ENCODE measurements around the gene GLYATL2.

Gene GLYATL2

GRCh38 chr11:58844361-58845005 lies at the start of gene GLYATL2:
GLYATL2 (minus strand) TSS chr11:58844704; CDS start chr11:58839612, 5,092 bp downstream.
- DNase-seq (ENCODE audit: low read depth) = no peak

- DNase-seq (ENCODE audit: low read depth) = no peak
These were observed 49.4 kb upstream of the GLYATL2 start for GRCh38 chr11:58893899-58894298.

GRCh38 chr11:58888579-58888978 lies 44.1 kb upstream of the GLYATL2 start:
- no peak for DNase-seq (ENCODE audit: low read depth)

- no peak for DNase-seq (ENCODE audit: low read depth)
These were observed 42.9 kb upstream of the GLYATL2 start for GRCh38 chr11:58887452-58887851.

- DNase-seq (ENCODE audit: low read depth) = no peak
These were observed 36.1 kb upstream of the GLYATL2 start for GRCh38 chr11:58880625-58881024.

GRCh38 chr11:58880166-58880565 lies 35.7 kb upstream of the GLYATL2 start:
- DNase-seq (ENCODE audit: low read depth) = no peak

- no peak for DNase-seq (ENCODE audit: low read depth)
These were observed 23.1 kb upstream of the GLYATL2 start for GRCh38 chr11:58867556-58867955.

GRCh38 chr11:58866788-58867187 lies 22.3 kb upstream of the GLYATL2 start:
- no peak for DNase-seq (ENCODE audit: low read depth)

- DNase-seq (ENCODE audit: low read depth) = no peak
These were observed 19.8 kb upstream of the GLYATL2 start for GRCh38 chr11:58864335-58864734.

- no peak for DNase-seq (ENCODE audit: low read depth)
These were observed 19.2 kb upstream of the GLYATL2 start for GRCh38 chr11:58863697-58864096.

GRCh38 chr11:58861533-58861932 lies 17.0 kb upstream of the GLYATL2 start:
- DNase-seq (ENCODE audit: low read depth) = no peak

- DNase-seq (ENCODE audit: low read depth) = no peak
These were observed 12.3 kb upstream of the GLYATL2 start for GRCh38 chr11:58856806-58857205.

GRCh38 chr11:58845386-58845785 lies 882 bp upstream of the GLYATL2 start:
- no peak for DNase-seq (ENCODE audit: low read depth)

GRCh38 chr11:58837707-58838388 lies 6.7 kb downstream of the GLYATL2 start:
- DNase-seq (ENCODE audit: low read depth) = no peak

GRCh38 chr11:58832056-58832645 lies 12.4 kb downstream of the GLYATL2 start:
- DNase-seq (ENCODE audit: low read depth) = no peak

GRCh38 chr11:58830673-58831301 lies 13.7 kb downstream of the GLYATL2 start:
- no peak for DNase-seq (ENCODE audit: low read depth)

GRCh38 chr11:58829786-58830185 lies 14.7 kb downstream of the GLYATL2 start:
- DNase-seq (ENCODE audit: low read depth) = peak; percentile 44

- DNase-seq (ENCODE audit: low read depth) = no peak
These were observed 30.8 kb downstream of the GLYATL2 start for GRCh38 chr11:58813693-58814092.

GRCh38 chr11:58811499-58811898 lies 33.0 kb downstream of the GLYATL2 start:
- DNase-seq (ENCODE audit: low read depth) = no peak

- no peak for DNase-seq (ENCODE audit: low read depth)
These were observed 37.2 kb downstream of the GLYATL2 start for GRCh38 chr11:58807343-58807742.

- DNase-seq (ENCODE audit: low read depth) = no peak
These were observed 39.4 kb downstream of the GLYATL2 start for GRCh38 chr11:58805065-58805464.

- DNase-seq (ENCODE audit: low read depth) = no peak
These were observed 42.4 kb downstream of the GLYATL2 start for GRCh38 chr11:58801974-58802545.

- DNase-seq (ENCODE audit: low read depth) = no peak
These were observed 43.2 kb downstream of the GLYATL2 start for GRCh38 chr11:58801302-58801701.
